Activated naive CD8-positive, alpha-beta T cell treated with anti-CD3 and anti-CD28 coated beads, Interleukin-2, amount 50 U/mL, for 16 hours (primary cell): ENCODE measurements around the gene MS4A18.
"Not testable (repeated sequence)": the region's sequence is repeated elsewhere in the genome, so short reads cannot be mapped to it uniquely, and the experiment has no call there.

Source experiments
- DNase-seq: peaks from one replicate; pipeline ENCODE4 v3.0.0-alpha.2; 2020; ENCODE audit warnings: low read depth, low spot score

The MS4A18 gene

DNA sequence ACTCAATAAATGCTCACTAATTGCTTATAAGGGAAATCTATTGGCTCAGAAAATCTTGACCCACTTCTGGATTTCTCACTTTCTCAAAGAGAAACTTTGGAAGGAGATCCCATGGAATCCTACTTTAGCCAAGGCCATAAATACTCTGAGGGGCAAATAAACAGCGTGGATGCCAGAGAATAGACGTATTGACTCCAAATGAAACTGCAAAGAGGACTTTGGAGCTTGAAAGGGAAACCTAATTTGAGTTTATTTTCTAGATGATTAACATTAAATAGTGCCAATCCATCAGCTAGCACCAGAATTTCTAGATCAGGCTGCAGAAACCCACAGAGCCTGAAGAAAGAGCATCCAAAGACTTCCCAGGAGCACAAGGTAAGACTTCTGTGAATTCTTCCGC is at the start of gene MS4A18:
MS4A18 (plus strand) TSS at position 301 of the 400 bp plus-strand sequence.
- DNase-seq = no peak

DNA sequence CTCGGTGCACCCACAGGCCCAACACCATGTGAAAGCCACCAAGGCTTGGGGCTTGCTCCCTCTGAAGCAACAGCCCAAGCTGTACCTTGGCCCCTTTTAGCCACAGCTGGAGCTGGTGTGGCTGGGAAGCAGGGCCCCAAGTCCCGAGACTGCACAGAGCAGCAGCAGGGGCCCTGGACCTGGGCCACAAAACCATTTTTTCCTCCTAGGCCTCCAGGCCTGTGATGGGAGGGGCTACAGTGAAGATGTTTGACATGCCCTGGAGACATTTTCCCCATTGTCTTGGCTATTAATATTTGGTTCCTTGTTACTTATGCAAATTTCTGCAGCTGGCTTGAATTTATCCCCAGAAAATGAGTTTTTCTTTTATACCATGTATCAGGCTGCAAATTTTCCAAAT is 46.3 kb upstream of the MS4A18 start:
- not testable (repeated sequence) for DNase-seq

DNA sequence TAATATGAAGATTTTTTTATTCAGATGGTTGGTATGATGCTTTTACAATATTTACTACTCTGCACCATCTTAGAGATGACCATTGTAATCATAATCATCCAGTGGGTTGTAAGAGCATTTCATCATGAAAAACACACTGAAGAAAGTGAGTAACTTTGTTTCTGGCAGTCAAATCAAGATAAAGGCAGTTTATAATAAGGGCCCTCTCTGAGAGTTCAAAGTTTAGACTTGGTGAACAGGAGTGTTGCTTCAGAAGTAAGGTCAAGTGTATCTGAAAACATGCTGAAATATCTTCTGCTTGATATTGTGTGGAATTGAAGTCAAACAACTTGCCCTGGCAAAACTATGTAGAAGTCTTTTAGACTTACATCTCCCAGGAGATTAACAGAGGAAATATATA is 44.6 kb upstream of the MS4A18 start:
- DNase-seq = no peak

DNA sequence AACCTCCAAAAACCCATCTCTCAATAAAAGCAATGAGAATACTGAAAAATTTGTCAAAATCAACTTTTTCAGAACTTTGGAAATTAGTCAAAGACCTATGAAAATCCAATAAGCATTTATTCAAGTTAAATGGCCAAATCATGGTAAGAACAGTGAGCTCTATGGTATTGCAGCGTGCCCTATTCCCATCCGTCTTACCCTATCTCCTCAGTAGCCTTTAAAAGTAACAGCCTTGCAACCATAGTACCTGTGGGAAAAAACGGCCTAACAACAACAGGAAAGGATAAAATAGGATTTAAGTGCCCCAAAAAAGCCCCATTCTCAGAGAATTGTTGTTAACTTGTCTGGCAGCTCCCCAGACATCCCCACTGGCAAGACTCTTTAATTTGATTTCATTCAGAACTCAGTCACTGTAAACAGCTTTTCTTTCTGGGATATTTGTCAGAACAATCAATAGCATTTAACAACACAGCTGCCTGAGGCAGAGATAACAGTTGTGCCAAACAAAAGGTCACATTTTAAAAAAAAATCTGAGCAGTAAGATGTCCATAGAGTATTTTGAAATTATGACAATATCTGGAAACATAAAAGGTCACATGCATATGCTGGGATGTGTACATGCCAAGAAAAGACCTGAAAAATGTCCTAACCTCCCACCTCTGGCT is 43.9 kb upstream of the MS4A18 start:
- DNase-seq = no peak

DNA sequence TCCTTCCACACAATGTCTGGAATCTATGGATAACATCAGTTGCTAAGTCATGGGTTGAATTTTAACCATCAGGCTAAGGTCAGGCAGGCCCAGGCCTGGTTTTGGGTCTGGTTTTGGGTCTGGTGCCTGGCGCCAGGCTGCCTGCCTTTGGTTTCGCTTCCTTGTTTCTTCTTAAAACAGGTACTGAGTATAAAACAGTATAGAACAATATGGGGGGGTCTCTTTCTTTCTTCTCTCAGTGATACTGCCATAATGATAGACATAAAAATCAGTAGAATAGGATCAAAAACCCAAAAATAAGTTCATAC is 40.0 kb upstream of the MS4A18 start:
- DNase-seq = not testable (repeated sequence)

DNA sequence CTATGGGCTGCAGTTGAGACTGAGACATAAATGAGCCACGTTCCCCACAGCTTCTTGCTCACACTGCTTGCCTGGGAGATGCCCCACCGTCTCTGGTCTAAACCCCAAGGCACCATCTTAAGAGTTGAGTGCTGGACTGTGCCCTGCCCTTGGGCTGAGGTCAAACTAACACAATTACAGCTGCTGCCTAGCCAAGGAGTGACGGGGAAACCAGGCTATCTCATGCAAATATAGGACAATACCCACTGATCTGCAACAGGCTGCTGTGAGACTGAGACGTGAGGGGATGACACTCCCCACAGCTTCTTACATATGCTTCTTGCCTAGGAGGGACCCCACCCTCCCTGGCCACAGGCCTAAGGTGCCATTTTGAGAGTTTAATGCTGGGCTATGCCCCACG is 32.9 kb upstream of the MS4A18 start:
- DNase-seq = no peak

DNA sequence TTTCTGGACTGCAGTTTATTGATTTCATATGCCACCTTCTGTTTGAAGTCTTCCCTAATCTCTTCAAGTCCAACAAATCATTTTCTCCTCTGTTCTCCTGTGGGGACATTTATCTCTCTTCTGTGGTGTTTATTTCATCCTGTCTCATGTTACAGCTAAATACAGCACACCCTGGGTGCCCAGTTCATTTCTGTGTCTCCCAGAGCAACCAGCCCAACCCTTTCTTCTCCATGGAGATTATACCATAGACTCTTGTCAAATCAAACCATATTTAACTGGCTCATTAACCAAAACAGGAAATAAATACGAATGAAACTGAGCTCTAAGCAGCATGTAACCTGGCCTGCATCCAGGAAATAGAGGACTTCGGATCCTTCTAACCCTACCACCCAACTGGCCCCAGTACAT is 25.2 kb upstream of the MS4A18 start, which contains the start of gene MS4A8:
MS4A8 (plus strand) TSS at position 329 of the 408 bp plus-strand sequence. CDS start 1,249 bp downstream, outside the sequence.
- no peak for DNase-seq

DNA sequence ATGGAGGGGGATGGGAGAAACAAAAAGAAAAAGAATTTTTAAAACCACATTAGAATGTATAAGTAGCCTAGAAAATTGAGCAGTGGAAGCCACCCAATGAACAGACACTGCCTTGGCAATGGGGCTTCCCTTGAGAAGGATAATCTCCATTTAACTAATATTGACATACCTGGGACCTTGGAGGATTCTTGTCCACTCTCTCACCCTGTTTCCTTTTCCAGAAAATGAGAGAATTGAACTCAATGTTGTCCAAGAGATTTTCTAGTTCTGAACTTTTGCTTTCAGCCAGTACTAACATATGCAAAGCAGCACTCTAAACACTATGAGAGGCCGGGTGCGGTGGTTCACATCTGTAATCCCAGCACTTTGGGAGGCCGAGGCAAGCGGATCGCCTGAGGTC is 24.6 kb upstream of the MS4A18 start:
- DNase-seq = no peak

DNA sequence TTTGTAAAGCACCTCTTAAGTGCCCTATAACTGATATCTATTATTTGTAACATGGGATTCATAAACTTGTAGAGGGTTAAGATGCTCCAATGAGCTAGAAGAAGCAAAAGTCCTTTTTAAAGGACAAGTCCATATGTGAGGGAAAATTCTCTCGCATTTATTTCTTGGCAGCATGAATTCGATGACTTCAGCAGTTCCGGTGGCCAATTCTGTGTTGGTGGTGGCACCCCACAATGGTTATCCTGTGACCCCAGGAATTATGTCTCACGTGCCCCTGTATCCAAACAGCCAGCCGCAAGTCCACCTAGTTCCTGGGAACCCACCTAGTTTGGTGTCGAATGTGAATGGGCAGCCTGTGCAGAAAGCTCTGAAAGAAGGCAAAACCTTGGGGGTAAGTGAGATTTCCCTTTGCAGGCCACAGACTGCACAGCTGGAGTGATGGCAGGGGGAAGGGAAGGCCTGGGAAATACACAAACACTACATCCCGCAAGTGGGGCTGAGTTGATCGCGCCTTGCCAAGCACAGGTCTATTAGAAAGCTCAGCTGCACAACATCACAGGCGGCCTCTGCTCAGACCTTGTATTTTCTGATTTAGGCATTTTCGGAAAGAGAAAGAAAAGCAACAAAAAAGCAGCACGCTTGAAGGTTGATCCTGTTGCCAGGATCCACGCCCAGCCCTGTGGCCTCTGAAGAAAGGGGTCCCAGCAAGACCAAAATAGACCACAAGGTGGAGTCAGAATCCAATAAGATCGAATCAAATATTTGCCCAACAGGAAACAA is 23.6 kb upstream of the MS4A18 start:
- DNase-seq = no peak

DNA sequence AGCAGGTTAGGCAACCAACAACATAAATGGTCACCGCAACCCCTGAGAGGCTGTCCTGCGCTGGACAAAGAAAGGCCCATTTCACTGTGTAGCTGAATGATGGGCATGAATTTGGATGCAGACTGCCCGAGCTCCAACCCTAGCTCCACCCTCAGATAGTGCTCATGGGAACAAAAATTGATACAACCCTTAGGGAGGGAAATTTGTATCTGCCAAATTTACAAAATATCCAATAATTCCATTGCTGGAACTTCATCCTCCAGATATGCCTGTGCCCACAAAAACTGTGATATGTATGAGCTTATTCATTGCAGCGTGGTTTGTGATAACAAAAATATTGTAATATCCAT is 23.1 kb upstream of the MS4A18 start:
- no peak for DNase-seq

DNA sequence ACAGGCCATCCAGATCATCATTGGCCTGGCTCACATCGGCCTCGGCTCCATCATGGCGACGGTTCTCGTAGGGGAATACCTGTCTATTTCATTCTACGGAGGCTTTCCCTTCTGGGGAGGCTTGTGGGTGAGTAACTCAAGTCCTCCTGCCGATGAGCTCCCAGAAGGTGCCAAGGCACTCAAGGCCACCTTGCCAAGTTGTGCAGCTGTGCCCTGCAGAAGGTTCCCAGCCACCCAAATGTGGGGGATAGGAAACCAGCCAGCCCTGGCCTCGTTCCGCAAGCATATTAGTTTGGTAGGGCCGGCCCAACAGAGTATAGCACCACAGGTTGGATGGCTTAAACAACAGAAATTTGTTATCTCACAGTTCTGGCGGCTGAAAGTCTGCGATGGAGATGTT is 21.1 kb upstream of the MS4A18 start:
- no peak for DNase-seq

DNA sequence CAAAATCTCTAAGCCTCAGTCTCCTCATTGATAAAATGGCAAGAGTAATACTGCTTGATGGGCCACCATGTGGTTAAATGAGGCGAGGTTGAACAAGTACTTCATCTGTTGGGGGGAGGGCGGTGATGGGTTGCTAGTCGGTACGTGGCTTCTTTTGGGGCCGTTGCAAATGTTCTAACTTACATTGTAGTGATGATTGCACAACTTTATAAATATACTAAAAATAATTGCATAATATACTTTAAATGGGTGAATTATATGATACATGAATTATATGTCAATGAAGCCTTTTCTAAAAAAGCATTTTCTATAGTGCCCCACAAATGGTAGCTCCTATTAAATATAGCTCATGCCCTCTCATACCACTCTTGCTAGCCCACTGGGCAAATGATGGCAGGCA is 18.6 kb upstream of the MS4A18 start:
- DNase-seq = no peak

DNA sequence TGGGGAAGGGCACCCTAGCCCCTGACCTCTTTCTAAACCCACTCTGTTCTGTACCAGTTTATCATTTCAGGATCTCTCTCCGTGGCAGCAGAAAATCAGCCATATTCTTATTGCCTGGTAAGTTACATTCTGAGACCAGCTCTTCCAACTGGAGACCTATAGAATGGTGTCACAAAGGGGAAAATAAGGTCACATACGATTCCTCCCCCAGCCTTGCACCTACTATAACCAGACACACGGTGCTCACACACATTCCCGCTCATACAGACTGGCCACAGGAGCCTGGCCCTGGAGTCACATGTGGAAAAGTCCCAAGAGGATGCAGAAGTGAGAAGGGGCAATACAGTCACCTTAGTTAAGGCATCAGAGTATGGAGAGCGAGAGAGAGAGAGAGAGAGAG is 17.6 kb upstream of the MS4A18 start:
- DNase-seq = no peak

DNA sequence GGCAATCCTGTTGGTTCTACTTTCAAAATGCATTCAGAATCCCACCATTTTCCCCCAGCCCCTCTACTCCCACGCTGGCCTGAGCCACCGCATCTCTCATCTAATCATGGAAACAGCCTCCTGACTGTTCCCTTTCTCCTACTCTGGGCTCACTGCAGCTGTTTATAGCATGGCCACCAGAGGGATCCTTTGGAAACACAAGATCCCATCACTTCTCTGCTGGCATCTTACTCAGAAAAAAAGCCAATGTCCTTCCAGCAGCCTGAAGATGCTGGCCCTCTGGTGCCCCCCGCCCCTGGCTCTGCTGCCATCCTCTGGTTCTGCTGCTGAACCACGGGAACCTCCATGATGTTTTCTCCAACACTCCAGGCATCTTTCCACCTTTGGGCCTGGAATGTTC is 14.0 kb upstream of the MS4A18 start:
- DNase-seq = no peak

DNA sequence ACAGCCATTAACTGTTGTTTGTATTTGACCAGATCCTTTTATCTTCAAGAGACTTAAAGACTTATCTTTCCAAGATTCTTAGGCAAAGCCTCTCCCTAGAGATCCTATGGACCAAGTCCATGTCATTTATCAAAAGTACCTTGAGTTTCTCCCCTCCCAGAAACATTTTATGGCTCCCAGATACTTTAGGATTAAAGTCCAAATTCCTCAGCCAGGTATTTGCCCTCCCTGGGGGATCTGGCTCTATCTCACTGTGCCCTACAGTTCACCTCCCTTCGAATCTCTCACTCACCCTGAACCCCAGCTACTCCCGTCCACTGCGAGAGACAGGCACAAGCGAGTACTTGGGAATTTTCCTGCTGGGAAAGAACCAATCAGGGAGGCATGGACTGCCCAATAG is 13.2 kb upstream of the MS4A18 start:
- DNase-seq = no peak

DNA sequence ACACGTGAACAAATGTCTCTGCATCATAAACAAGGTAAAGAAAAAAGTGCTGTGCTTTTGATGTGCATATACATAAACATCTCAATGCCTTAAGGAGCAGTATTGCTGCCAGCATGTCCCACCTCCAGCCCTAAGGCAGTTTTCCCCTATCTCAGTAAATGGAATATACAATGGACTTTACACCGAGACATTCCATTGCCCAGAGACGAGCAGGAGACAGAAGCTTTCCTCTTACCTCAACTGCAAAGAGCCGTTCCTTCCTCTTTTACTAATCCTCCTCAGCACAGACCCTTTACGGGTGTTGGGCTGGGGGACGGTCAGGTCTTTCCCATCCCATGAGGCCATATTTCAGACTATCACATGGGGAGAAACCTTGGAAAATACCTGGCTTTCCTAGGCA is 11.1 kb upstream of the MS4A18 start:
- DNase-seq = not testable (repeated sequence)

DNA sequence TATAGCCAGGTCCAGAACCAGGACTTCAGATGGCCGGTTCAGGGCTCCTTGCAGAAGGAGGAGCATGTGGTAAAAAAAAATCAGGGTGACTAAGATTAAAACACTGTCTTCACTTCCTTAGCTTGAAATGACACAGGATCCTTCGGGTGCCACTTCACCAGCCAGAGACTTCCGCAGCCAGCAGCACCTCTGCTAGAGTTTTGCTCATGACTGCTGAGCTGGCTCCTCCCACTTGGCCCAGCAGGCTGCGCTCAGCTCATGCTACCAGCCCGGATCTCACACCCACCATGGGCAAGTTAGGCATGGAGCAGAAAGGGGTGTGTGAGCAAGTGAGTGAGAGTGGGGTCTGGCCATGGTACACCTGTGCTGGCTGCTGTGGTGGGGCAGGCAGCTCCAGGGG is 6.6 kb upstream of the MS4A18 start:
- no peak for DNase-seq

DNA sequence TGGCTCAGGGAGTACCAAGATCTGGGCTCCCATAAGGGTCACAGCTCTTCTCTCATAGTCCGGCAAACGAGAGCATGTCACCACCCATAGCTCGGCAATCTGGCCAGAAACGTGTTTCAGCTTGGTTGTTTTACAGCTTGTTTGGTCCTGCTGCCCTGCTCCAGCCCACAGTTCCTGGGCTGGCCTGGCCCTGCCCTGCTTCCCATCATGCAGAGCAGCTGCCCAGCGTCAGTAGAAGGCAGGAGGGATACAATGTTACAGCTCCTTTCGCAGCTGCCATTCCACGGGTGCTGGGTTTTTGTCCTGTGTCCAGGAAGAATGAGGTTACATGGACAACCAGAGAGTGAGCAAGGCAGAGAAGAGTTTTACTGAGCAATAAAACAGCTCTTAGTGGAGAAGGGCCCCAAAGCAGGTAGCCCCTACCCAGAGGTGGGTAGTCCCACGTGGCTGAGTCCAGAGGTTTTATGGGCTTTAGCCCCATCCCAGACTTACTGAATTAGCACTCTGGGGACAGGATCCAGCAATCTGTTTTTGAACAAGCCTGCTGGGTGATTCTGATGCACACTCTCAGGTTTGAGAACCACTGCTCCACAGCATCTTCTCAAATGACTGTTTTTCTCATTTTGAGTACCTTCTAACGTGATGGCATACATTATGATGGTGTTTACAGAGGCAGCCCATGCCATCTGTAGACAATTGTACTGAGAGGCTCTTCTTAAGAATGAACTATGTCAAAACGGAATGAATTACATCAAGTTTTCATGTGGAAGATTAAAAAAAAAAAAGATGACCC is 5.8 kb upstream of the MS4A18 start:
- no peak for DNase-seq

DNA sequence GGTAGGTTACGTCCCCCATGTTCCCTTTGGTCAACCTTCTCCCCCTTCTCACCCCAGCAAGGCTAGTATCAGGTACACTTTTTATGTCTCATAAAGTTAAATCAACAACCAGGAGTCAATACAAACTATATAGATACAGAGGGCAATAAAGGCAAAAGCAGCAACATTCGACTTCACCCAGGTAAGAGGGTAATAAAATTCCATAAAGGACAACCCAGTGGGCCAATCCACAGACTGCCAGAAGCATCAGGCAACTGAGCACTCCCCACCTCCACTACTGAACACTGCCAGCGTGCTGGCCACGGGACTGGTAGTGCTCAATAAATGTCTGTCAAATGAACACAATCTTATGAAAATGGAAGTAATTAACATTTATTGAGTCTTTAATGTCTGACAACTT is 5.1 kb upstream of the MS4A18 start:
- no peak for DNase-seq

DNA sequence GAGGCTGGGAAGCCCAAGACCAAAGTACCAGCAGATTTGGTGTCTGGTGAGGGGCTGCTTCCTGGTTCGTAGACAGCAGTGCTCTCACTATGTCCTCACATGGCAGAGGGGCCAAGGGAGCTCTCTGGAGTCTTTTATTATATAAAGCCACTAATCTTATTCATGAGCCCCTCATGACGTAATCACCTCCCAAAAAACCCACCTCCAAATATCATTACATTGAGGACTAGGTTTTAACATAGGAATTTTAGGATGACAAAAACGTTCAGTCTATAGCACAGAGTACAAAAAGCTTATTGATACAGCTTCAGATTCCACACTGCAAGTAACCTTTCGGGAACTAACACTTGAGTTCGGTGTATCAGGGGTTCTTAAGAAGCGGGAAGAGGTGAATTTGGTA is 4.1 kb upstream of the MS4A18 start:
- no peak for DNase-seq

DNA sequence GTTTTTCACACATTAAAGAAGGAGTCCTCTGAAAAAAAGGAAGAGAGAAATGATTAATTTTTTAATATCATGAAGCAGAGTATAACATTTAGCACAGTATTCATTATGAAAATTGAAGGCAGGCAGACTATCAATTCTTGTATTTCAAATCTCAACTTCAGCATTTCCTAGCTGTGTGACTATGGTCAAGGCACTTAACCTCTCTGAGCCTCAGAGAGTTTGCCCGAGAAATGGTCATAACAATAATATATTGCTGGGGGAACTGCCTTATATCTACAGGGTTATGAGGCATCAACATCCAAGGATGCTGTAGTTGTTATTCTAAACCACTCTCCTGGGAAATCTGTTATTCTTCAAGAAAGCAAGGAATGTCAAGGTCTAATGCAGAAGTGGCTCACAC is 1.1 kb downstream of the MS4A18 start:
- DNase-seq = no peak

DNA sequence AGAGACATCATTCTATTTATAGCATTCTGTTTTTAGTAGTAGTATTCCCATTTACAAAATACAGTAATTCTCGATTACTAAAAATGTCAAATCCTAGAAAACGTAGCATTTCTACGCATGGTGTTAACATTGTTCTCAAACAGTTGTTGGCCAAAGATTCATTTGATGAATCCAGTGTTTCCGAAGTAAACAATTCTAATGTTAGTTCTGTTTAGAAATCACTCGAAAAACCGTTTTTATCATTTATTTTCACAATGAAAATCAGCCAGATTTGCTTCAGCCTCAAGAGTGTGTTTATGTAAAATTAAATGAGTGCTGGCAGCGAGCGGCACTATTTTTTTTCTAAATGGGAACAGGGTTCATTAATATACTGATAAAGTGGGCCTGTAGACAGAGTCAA is 7.1 kb downstream of the MS4A18 start:
- DNase-seq = no peak

DNA sequence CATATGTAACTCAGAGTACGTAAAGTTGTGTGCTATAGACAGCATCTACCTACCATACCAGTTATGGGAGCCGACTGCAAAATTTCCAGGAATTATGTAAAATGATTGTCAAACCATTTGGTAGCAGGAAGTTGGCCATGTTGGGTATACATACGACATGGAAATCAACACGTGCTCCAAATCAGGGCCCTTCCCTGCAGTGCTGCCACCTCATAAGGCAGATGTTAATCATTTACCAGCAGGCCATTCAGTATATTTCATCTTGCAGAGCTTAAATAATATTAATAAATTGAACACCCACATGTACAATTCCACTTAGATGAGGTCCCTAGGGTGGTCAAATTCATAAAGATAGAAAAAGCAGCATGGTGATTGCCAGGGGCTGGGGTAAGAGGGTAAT is 9.8 kb downstream of the MS4A18 start:
- DNase-seq = no peak
